B cell (primary cell): ENCODE data around the gene FARP1. TPM values are rescaled to one million over a fixed set of nuclear protein-coding genes. Genes with fewer than 3 reads are reported as not detected.

Source experiments
- ATAC-seq: fragments of 200-7000 bp; cut with Tn5 transposase; one replicate; pipeline ENCODE4 v1.10.0; 2021; ENCODE audit warnings: low read depth, mild to moderate bottlenecking, moderate number of reproducible peaks, moderate library complexity
- CTCF ChIA-PET: fragments of 350-600 bp; sonication (Branson Sonifier 250); formaldehyde crosslinking; loops from one replicate; lab custom pipeline; 2021; ENCODE audit warnings: antibody characterized with exemption, inconsistent platforms; lab: Charles Lee
- POLR2A ChIA-PET: fragments of 350-600 bp; sonication (Branson Sonifier 250); formaldehyde crosslinking; loops from one replicate; lab custom pipeline; 2021; ENCODE audit warnings: antibody characterized with exemption; lab: Charles Lee
- DNase-seq: peaks from one replicate; pipeline ENCODE4 v3.0.0; 2013
- H2AFZ ChIP-seq: 2 replicates; pipeline ENCODE4 v1.6.1; 2012; ENCODE audit warnings: mild to moderate bottlenecking, low read depth, low read length; ENCODE audit not compliant: insufficient read depth, poor library complexity, severe bottlenecking
- H3K27ac ChIP-seq, 2 donors: 1 replicate in 1 of 2; 2 replicates in 1 of 2; pipeline ENCODE4 v1.5.1; 2012 to 2013; ENCODE audit warnings: low read length in 2 of 2, mild to moderate bottlenecking in 2 of 2, moderate library complexity in 1 of 2
- H3K27me3 ChIP-seq, 4 experiments: fragments of 200-600 bp in 1 of 4; sonication (generic) in 1 of 4; replicated peaks in 1 of 4; 1 replicate in 2 of 4; 2 replicates in 2 of 4; pipeline versions ENCODE4 v1.6.1 to v1.7.0; 2013 to 2016; ENCODE audit warnings: low read length in 3 of 4, mild to moderate bottlenecking in 2 of 4, mixed read lengths in 1 of 4, moderate library complexity in 1 of 4; ENCODE audit not compliant: insufficient read depth in 4 of 4, control insufficient read depth in 3 of 4; ENCODE audit errors: control extremely low read depth in 1 of 4
- H3K36me3 ChIP-seq, 2 experiments: replicated peaks in 1 of 2; 1 replicate in 1 of 2; 2 replicates in 1 of 2; pipeline versions ENCODE4 v1.6.1 to v1.7.1; 2013; ENCODE audit warnings: low read length in 1 of 2; ENCODE audit not compliant: insufficient read depth in 2 of 2, control insufficient read depth in 1 of 2; ENCODE audit errors: control extremely low read depth in 1 of 2, extremely low read depth in 1 of 2
- H3K4me1 ChIP-seq, 2 donors: fragments of 200-600 bp in 1 of 2; sonication (generic) in 1 of 2; 1 replicate in 1 of 2; 2 replicates in 1 of 2; pipeline versions ENCODE4 v1.5.1 to v1.6.1; 2013 to 2017; ENCODE audit warnings: low read length in 2 of 2; ENCODE audit not compliant: control insufficient read depth in 2 of 2, insufficient read depth in 2 of 2
- H3K4me2 ChIP-seq: replicated peaks from 2 replicates; pipeline ENCODE3; 2012; ENCODE audit warnings: mild to moderate bottlenecking, low read depth, low read length; ENCODE audit not compliant: poor library complexity, severe bottlenecking
- H3K4me3 ChIP-seq, 5 experiments: fragments of 200-600 bp in 1 of 5; sonication (generic) in 1 of 5; 1 replicate in 3 of 5; 2 replicates in 2 of 5; pipeline versions ENCODE4 v1.5.1 to v1.7.0; 2011 to 2016; ENCODE audit warnings: low read length in 4 of 5, mild to moderate bottlenecking in 4 of 5, low read depth in 2 of 5, control low read depth in 1 of 5, moderate library complexity in 1 of 5; ENCODE audit not compliant: insufficient read depth in 1 of 5; ENCODE audit errors: control extremely low read depth in 1 of 5, extremely low read depth in 1 of 5
- H3K79me2 ChIP-seq: fragments of 200-600 bp; sonication (generic); one replicate; pipeline ENCODE4 v1.6.0; 2016; ENCODE audit warnings: low read length; ENCODE audit not compliant: control insufficient read depth, insufficient read depth
- H3K9ac ChIP-seq: fragments of 200-600 bp; sonication (generic); 2 replicates; pipeline ENCODE4 v1.6.1; 2017; ENCODE audit warnings: mild to moderate bottlenecking, low read length, moderate library complexity
- H3K9me3 ChIP-seq, 3 donors: one replicate each; pipeline versions ENCODE4 v1.6.1 to v1.7.1; 2013; ENCODE audit warnings: low read length in 2 of 3; ENCODE audit not compliant: control insufficient read depth in 2 of 3, insufficient read depth in 1 of 3; ENCODE audit errors: control extremely low read depth in 1 of 3
- H4K20me1 ChIP-seq: 2 replicates; pipeline ENCODE4 v1.6.0; 2012; ENCODE audit warnings: mild to moderate bottlenecking, low read length; ENCODE audit not compliant: insufficient read depth, control insufficient read depth, poor library complexity, severe bottlenecking
- H3K27ac Mint-ChIP-seq: one replicate; pipeline ENCODE4 v1.8.0; 2021; ENCODE audit warnings: mixed read lengths
- H3K27me3 Mint-ChIP-seq: one replicate; pipeline ENCODE4 v1.8.0; 2021; ENCODE audit warnings: mixed read lengths
- H3K4me1 Mint-ChIP-seq: one replicate; pipeline ENCODE4 v1.8.0; 2021; ENCODE audit warnings: mixed read lengths
- H3K4me3 Mint-ChIP-seq: one replicate; pipeline ENCODE4 v1.8.0; 2021; ENCODE audit warnings: mixed read lengths
- H3K9me3 Mint-ChIP-seq: one replicate; pipeline ENCODE4 v1.8.0; 2022; ENCODE audit warnings: mixed read lengths; ENCODE audit not compliant: insufficient read depth
- EZH2 ChIP-seq: IDR thresholded peaks from 2 replicates; pipeline ENCODE4 v1.6.1; 2012; ENCODE audit warnings: borderline replicate concordance, low read depth, mild to moderate bottlenecking, moderate library complexity, low read length; ENCODE audit not compliant: insufficient read depth, poor library complexity, severe bottlenecking
- WGBS: methylation state at CpG from one replicate; pipeline ENCODE4 v1.1.5; 2013; ENCODE audit warnings: missing lambda C conversion rate; ENCODE audit not compliant: insufficient coverage; 5-methylcytosine and 5-hydroxymethylcytosine counted together
- intact Hi-C: fragments of 100-400 bp; cut with micrococcal nuclease; formaldehyde crosslinking; loops from one replicate; pipeline ENCODE4 v1.10.0; 2022
- polyA plus RNA-seq: library from polyadenylated mRNA; depleted of rRNA; stranded (reverse); fragments of >200 nt; gene quantifications from 2 replicates; pipeline ENCODE4 v1.2.3, GENCODE V29; 2012
- total RNA-seq, 2 donors: library from RNA; stranded (reverse); fragments of 120-200 nt in 1 of 2; gene quantifications; 1 replicate in 1 of 2; 2 replicates in 1 of 2; pipeline versions ENCODE4 v1.2.3 to v1.2.4, GENCODE V29; 2013 to 2022
- TF ChIP-seq, protein P1 (sequence below): fragments of 200-600 bp; IDR thresholded peaks from one replicate; pipeline ENCODE4 v1.8.0; 2022; ENCODE audit warnings: antibody characterized with exemption, mild to moderate bottlenecking

FARP1 gene
- total and polyA plus RNA-seq, 2 donors (not counting 1 experiment from before 2014, with no cell fraction given): 0.15 to 1.5 TPM

DNA sequence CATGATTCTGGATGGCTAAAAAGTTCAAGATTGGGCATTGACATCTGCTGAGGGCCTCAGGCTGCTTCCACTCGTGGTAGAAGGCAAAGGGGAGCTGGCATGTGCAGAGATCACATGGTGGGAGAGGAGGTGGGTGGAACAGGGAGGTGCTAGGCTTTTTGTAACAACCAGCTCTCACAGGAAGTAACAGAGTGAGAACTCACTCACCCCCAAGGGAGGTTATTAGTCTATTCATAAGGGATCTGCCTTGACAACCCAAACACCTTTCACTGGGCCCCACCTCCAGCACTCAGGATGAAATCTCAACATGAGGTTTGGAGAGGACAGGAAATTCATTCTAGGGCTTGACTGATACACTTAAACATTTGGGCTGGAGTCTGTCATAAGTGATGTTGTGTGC lies 231.9 kb downstream of the FARP1 start:
- no peak for DNase-seq
- H2AFZ ChIP-seq: no peak overlapping the region
- peaks cover 0 to 13% (median 0%) of the 10 kb centered on the region in 3 donors for H3K9me3 ChIP-seq
- intact Hi-C loops: no loop called here
- H3K27me3 ChIP-seq: peaks cover 0 to 5% (median 0%) of the 10 kb centered on the region in 4 experiments
- Mint-ChIP-seq H3K9me3 (peaks cover 7% of the 10 kb centered on the region), H3K27ac (no peak overlapping the region), H3K4me1 (no peaks in the 10 kb centered on the region), H3K4me3 (no peak overlapping the region), H3K27me3 (peaks cover 10% of the 10 kb centered on the region)
- ATAC-seq: no peak
- no peaks in the 10 kb centered on the region for H4K20me1 ChIP-seq
- WGBS: 80% methylated on average over 1 of the region's 1 CpG
- CTCF ChIA-PET: no interaction called here
- no peaks in the 10 kb centered on the region for H3K79me2 ChIP-seq
- no peak overlapping the region for H3K4me3 ChIP-seq
- POLR2A ChIA-PET: no interaction called here
- no peaks in the 10 kb centered on the region for H3K36me3 ChIP-seq
- H3K27ac ChIP-seq: no peak overlapping the region
- no peak overlapping the region for H3K9ac ChIP-seq
- TF ChIP-seq, protein P1, sequence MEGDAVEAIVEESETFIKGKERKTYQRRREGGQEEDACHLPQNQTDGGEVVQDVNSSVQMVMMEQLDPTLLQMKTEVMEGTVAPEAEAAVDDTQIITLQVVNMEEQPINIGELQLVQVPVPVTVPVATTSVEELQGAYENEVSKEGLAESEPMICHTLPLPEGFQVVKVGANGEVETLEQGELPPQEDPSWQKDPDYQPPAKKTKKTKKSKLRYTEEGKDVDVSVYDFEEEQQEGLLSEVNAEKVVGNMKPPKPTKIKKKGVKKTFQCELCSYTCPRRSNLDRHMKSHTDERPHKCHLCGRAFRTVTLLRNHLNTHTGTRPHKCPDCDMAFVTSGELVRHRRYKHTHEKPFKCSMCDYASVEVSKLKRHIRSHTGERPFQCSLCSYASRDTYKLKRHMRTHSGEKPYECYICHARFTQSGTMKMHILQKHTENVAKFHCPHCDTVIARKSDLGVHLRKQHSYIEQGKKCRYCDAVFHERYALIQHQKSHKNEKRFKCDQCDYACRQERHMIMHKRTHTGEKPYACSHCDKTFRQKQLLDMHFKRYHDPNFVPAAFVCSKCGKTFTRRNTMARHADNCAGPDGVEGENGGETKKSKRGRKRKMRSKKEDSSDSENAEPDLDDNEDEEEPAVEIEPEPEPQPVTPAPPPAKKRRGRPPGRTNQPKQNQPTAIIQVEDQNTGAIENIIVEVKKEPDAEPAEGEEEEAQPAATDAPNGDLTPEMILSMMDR: no peak
- TF ChIP-seq EZH2: no peak
- no peak overlapping the region for H3K4me2 ChIP-seq
- no peaks in the 10 kb centered on the region for H3K4me1 ChIP-seq

DNA sequence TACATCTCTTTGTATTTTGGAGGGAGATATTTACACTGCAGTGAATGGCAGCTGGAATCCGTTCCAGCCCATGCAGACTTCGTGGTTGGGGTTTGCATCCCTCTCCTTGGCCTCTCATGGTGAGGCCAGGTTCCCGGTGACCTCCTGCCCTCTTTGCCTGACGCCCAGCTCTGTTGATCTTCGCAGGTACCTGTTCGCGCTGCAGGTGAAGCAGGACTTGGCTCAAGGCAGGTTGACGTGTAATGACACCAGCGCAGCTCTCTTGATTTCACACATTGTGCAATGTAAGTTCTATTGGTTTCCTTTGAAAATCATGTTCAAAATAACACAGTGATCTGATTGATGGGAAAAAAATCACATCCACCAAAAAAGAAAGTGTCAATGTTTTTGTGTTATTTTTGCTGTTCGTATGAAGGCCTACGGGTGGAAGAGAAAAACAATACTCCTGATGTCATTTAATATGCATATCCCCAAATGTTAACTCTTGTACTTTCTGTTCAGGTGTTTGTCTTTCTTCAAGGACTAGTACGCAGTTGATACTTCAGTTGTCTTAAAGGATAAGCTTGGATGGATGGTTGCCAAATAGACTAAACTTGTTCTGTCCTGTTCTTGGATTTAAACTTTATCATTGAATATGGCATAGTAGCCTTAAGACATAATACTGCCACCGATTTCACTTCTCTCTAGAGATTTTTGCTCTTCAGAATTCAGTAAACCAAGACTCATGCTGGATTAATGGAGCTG lies 234.9 kb downstream of the FARP1 start:
- no peaks in the 10 kb centered on the region for H4K20me1 ChIP-seq
- H3K4me1 ChIP-seq: no peaks in the 10 kb centered on the region
- Mint-ChIP-seq H3K27ac (no peak overlapping the region), H3K27me3 (peaks cover 2% of the 10 kb centered on the region), H3K9me3 (peaks cover 7% of the 10 kb centered on the region), H3K4me3 (no peak overlapping the region), H3K4me1 (no peaks in the 10 kb centered on the region)
- H3K9me3 ChIP-seq: peaks cover 0 to 7% (median 0%) of the 10 kb centered on the region in 3 donors
- POLR2A ChIA-PET: no interaction called here
- intact Hi-C loops: no loop called here
- ATAC-seq (no peak), DNase-seq (no peak)
- H2AFZ ChIP-seq: no peak overlapping the region
- H3K9ac ChIP-seq: no peak overlapping the region
- TF ChIP-seq, protein P1: no peak
- TF ChIP-seq EZH2: no peak
- H3K27me3 ChIP-seq: no peaks in the 10 kb centered on the region
- WGBS: 95% methylated on average over 8 of the region's 13 CpGs
- no peak overlapping the region for H3K27ac ChIP-seq
- CTCF ChIA-PET: no interaction called here
- no peaks in the 10 kb centered on the region for H3K79me2 ChIP-seq
- H3K4me2 ChIP-seq: no peak overlapping the region
- H3K36me3 ChIP-seq: no peaks in the 10 kb centered on the region
- H3K4me3 ChIP-seq: no peak overlapping the region
